NCI-H446 treated with DMSO at 0.1 percent for 48 hours (cell line): ENCODE measurements around the gene FA2H.
"Not testable (repeated sequence)": the region's sequence is repeated elsewhere in the genome, so short reads cannot be mapped to it uniquely, and the experiment has no call there.

Experiments used
- DNase-seq: peaks from one replicate; lab custom pipeline; 2025; lab: John Stamatoyannopoulos, UW

The FA2H gene

DNA sequence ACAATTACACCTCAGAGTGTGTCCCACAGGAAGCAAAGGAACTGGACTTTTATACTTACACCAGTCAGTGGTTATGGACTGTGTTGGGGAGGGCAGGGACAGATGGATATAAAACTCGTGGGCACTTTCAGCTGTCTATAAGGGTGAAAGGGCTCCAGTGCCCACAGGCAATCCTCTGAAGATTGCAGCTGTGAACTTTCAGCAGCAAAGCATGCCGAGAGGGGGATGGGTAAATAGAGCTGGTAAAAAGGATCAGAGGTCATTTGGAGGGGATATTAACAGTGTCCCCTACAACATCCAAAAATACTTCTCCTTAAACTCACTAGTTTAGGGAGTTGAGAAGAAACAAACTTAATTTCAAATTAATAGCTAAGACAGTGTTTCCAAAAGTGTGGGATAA is 94.6 kb downstream of the FA2H start:
- DNase-seq, result no peak

GRCh38 chr16:74677868-74678267 is 96.8 kb downstream of the FA2H start:
- no peak for DNase-seq

- DNase-seq, result no peak
Observed at GRCh38 chr16:74673876-74674275, 100.7 kb downstream of the FA2H start.

GRCh38 chr16:74668877-74669276 is 105.7 kb downstream of the FA2H start:
- not testable (repeated sequence) for DNase-seq

DNA sequence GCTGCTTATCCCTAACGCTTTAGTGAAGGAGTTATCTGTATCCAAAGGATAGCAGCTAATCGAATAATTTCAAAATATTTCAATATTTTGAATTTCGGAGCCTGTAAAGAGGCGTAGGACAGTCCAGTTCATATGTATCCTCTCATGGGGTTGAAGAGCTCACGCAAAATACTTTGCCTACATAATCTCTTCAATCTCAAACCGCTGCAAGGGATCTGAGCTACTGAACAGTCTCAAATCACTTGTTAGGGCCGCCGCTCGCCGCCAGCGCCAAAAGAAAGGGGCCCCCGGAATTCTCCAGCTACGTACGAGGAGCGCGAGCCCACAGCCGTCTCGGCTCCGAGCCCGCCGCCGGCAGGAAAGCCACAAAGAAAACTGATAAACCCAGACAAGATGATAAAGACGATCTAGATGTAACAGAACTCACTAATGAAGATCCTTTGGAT is 107.3 kb downstream of the FA2H start:
- DNase-seq, result no peak

- peak; percentile 95 for DNase-seq
Observed at GRCh38 chr16:74666425-74667254, 108.0 kb downstream of the FA2H start, which contains the start of gene RFWD3. TSS of gene RFWD3 (minus strand) at chr16:74666877. CDS start at chr16:74661449, 5,428 bp downstream.

GRCh38 chr16:74666010-74666421 is 108.6 kb downstream of the FA2H start:
- DNase-seq, result no peak
